ENCODE measurements around the gene NOVA2. TPM values are rescaled to one million over a fixed set of nuclear protein-coding genes. Genes with fewer than 3 reads are reported as not detected.

The NOVA2 gene
- total and polyA plus RNA-seq, 2 of the 8 experiments (the other 6 are each of a cell fraction or from before 2014, with no cell fraction given): 3.2 to 24.6 TPM

GRCh38 chr19:45901432-45901911, 72.2 kb downstream of the NOVA2 start (continued):
- TF ChIP-seq TBP (IDR thresholded peaks at IDR 0.05; ENCODE audit: low read depth, low read length) (0 out of 2 replicates have a peak, but pooled peaks have one; percentile 4), CHD2 (IDR thresholded peaks at IDR 0.05; ENCODE audit: low read length) (no peak), KDM1A (IDR thresholded peaks at IDR 0.05; ENCODE audit: borderline replicate concordance, low read length) (no peak; the same call in 1 of the 2 replicates), KDM4A (IDR thresholded peaks at IDR 0.05; ENCODE audit: low read depth, low read length, severe bottlenecking) (peak; percentile 74), GABPA (IDR thresholded peaks at IDR 0.05; ENCODE audit: borderline replicate concordance, insufficient read depth, low read length) (0 out of 2 replicates have a peak, but pooled peaks have one; percentile 40), SUZ12 (IDR thresholded peaks at IDR 0.05; ENCODE audit: low read length) (peak; percentile 51; the same call in 1 of the 2 replicates), TEAD4 (IDR thresholded peaks at IDR 0.05; ENCODE audit: low read depth, low read length) (no peak), POU5F1 (IDR thresholded peaks at IDR 0.05; ENCODE audit: low read depth, low read length) (no peak), RNF2 (IDR thresholded peaks at IDR 0.05; ENCODE audit: borderline replicate concordance, low read depth, low read length, missing control alignments, poor library complexity, severe bottlenecking) (no peak), FOSL1 (IDR thresholded peaks at IDR 0.05; ENCODE audit: insufficient read depth, low read depth, low read length) (no peak), EZH2 (IDR thresholded peaks at IDR 0.05; ENCODE audit: low read depth, low read length, severe bottlenecking) (peak; percentile 64), POLR2A (IDR thresholded peaks at IDR 0.05; ENCODE audit: control extremely low read depth in 1 of 2, low read depth in 2 of 2, low read length in 2 of 2) (no peak), CEBPB (IDR thresholded peaks at IDR 0.05; ENCODE audit: low read depth, low read length) (peak; percentile 92)
